Mononuclear cell (primary cell): Measurements from ENCODE around the gene ADGRF1. TPM values are rescaled to one million over a fixed set of nuclear protein-coding genes. Genes with fewer than 3 reads are reported as not detected.
"Not testable (repeated sequence)": the region's sequence is repeated elsewhere in the genome, so short reads cannot be mapped to it uniquely, and the experiment has no call there.

Source experiments
- H3K27me3 ChIP-seq: 2 replicates; pipeline ENCODE4 v1.6.0; 2011; ENCODE audit warnings: low read length, control low read depth; ENCODE audit not compliant: insufficient read depth
- H3K4me1 ChIP-seq: 2 replicates; pipeline ENCODE4 v1.5.1; 2011; ENCODE audit warnings: mild to moderate bottlenecking, low read length, control low read depth; ENCODE audit not compliant: insufficient read depth
- H3K4me3 ChIP-seq: 2 replicates; pipeline ENCODE4 v1.5.1; 2011; ENCODE audit warnings: mild to moderate bottlenecking, low read length, moderate library complexity
- H3K9me3 ChIP-seq: 2 replicates; pipeline ENCODE4 v1.5.1; 2011; ENCODE audit warnings: low read depth, mild to moderate bottlenecking, control low read depth, low read length
- total RNA-seq: library from RNA; depleted of rRNA; stranded (reverse); fragments of >200 nt; gene quantifications from one replicate; pipeline ENCODE4 v1.2.3, GENCODE V29; 2012

The ADGRF1 gene
- total RNA-seq, 1 donor, result 0.10 TPM

DNA sequence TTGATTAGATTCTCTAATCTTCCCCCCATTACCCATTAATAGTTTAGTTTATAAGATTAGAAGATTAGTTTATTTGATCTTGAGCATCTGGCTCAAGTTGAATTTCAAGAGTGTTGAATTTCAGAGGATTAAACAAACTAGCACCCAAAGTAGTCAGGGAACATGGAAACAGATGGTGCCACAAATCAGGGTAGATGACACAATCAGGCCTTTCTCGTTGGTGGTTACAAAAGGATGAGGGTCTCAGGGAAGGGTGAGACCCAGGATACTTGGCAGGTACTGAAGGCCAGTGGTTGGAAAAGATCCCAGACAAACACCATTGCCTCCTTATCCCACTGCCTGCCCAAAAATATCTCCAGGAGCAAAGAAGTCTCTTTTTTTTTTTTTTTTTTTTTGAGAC is 29.5 kb upstream of the ADGRF1 start:
- Histone ChIP-seq H3K4me1 (no peaks in the 10 kb centered on the region), H3K4me3 (no peak overlapping the region), H3K9me3 (no peaks in the 10 kb centered on the region), H3K27me3 (no peaks in the 10 kb centered on the region)

DNA sequence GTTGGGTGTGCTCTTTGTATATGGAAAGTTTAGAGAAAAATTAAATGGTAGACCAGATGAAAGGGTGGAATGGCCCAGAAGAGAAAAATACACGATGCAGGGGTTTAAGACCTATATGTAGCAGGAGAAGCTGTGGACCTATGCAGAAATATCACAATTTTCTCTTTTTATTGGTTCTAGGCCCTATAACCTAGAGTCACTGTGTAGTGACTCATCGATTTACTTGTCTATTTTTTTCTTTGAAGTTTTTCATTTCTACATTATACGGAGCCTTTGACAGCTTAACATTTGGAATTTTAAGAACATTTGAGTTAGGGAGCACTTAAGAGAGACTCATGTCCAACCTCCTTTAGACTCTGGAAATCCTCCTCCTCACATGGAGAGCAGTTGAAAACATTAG is 28.3 kb upstream of the ADGRF1 start:
- H3K4me3 ChIP-seq, result no peak overlapping the region
- H3K9me3 ChIP-seq, result no peaks in the 10 kb centered on the region
- H3K27me3 ChIP-seq, result no peaks in the 10 kb centered on the region
- H3K4me1 ChIP-seq, result no peaks in the 10 kb centered on the region

DNA sequence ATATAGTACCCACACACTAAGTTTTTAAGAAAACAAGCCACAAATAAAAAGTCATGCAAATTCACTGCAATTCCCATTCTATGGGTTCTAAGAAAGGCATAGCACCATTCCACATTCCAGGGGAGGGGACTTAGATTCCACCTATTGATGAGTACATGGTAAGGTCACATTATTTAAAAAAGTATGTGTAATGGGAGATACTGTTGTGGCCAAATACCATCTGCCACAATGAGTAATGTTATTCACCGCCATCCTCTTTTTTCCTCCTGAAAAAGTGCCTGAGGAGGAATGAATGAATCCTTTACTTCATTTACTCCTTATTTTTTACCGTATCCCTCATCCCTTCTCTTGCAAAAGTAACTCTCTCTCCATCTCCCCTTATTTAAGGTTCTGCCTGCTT is 27.0 kb upstream of the ADGRF1 start:
- H3K27me3 ChIP-seq, result no peaks in the 10 kb centered on the region

DNA sequence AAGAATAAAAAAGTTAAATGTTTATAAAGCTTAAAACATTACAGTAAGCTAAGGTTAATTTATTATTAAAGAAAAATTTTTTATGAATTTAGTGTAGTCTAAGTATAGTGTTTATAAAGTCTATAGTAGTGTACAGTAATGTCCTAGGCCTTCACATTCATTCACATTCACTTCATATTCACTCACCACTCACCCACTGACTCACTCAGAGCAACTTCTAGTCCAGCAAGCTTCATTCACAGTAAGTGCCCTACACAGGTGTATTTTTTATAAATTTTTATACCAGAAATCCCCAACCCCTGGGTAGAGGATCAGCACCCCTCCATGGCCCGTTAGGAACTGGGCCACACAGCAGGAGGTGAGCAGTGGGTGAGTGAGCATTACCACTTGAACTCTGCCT is 24.3 kb upstream of the ADGRF1 start:
- Histone ChIP-seq H3K27me3 (no peaks in the 10 kb centered on the region), H3K9me3 (no peaks in the 10 kb centered on the region), H3K4me3 (no peak overlapping the region), H3K4me1 (no peaks in the 10 kb centered on the region)

More for the DNA sequence above, 27.0 kb upstream of the ADGRF1 start:
- Histone ChIP-seq H3K4me1 (no peaks in the 10 kb centered on the region), H3K4me3 (no peak overlapping the region), H3K9me3 (no peaks in the 10 kb centered on the region)

DNA sequence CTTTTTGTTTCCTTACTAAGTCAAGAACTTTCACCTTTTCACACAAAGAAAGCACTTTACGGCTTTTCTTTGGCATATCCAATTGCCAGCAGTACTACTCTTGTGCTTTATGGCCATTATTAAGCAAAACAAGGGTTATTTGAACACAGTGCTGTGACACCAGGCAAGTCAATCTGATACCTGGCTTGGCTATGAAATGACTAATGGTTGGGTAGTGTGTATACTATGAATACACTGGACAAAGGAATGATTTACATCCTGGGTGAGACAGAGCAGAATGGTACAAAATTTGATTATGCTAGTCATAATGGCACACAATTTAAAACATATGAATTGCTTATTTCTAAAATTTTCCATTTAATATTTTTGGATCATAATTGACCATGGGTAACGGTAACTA is 22.1 kb upstream of the ADGRF1 start:
- Histone ChIP-seq H3K4me3 (no peak overlapping the region), H3K9me3 (no peaks in the 10 kb centered on the region), H3K27me3 (no peaks in the 10 kb centered on the region), H3K4me1 (no peaks in the 10 kb centered on the region)

DNA sequence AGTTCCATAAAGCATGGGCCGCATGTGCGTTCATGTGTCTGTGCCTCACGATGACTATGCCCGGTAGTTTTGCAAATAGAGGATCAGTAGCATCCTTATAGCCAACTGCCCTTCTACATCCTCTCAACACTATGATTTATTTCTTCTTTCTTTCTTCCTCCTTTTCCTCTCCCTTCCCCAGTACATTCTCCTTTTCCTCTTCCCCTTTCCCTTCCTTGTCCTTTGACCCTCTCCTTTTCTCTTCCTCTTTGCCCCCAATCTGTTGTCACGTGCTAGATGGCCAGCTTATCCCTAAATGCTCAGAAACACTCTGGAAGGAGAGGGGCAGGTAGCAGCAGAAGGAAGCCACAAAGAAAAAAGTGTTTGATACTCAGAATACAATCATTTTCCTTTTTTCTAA is 20.2 kb upstream of the ADGRF1 start:
- Histone ChIP-seq H3K4me3 (no peak overlapping the region), H3K4me1 (no peaks in the 10 kb centered on the region), H3K9me3 (no peaks in the 10 kb centered on the region), H3K27me3 (no peaks in the 10 kb centered on the region)

DNA sequence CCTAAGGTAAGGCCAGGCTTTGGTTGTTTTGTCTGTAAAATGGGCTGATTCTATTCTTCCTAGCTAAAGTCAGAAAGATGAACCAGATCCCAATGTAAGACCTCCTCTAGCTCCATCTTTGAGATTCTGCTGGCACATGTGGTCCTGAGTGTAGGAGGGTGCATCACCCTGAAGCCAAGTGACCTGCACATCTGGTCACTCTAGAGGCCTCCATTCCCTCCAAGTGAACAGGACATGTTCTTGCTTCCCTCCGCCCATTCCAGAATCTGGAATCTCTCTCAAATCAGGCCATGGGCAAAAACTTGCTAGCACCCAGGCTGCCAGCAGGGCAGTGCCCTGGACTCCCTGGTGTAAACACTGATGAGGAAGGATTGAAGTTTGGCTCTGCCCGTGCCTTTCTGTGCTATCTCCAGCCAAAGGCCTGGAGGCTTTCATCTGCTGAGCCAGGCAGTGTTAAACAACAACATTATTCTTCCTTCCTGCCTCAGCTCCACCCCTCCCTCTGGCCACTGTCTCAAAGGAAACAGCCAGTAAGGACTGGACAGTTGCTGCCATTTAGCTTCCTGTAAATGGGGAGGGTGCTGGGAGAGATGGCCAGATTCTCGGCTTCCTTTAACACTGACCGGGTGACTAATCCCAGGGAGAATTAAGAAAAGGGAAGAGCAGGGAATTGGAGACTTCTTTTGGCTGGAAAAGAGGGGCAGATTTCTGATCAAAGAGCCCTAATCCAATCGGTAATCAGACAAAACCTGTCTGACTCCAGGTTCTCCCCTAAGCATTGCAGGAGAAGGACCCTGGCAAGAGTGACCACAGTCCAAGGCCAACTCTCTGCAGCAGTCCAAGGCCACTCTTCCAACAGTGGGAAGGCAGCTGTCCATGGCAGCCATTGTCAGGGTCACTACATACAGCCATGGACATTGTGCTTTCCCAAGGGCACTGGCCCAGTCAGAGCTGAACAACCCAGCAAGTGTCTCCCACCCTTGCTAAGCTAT is 19.5 kb upstream of the ADGRF1 start:
- no peaks in the 10 kb centered on the region for H3K27me3 ChIP-seq
- H3K4me3 ChIP-seq, result no peak overlapping the region
- H3K4me1 ChIP-seq, result no peaks in the 10 kb centered on the region
- no peaks in the 10 kb centered on the region for H3K9me3 ChIP-seq

DNA sequence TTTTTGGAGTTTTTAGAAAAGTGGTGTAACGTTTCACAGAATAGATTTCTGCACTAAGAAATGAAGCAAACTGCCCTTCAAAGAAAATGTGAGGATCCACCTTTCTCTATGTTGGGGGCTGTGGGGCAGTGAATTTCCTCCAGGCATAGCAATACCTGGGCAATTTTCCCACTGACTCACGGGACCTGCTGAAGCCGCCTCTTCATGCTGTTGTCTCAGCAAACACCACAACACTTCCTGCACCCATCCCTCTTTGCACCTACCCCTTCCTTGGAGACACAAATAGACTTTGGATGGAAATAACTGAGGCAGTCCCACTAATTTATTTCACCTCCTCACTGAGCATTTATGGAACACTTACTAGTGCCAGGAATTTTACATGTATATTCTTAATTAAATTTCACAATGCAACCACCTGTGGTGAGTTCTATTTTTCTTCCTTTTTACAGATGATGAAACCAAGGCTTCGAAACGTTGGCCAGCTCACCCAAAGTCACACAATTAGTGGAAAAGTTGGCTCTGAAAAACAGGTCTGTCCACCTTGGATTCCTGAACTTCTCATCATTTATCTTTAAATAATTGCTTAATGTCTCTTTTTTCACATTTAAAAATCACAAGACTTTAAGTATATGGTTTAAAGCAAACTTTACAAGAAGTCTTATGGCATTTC is 17.2 kb upstream of the ADGRF1 start:
- no peaks in the 10 kb centered on the region for H3K27me3 ChIP-seq
- H3K4me1 ChIP-seq, result no peaks in the 10 kb centered on the region
- no peaks in the 10 kb centered on the region for H3K9me3 ChIP-seq
- no peak overlapping the region for H3K4me3 ChIP-seq

DNA sequence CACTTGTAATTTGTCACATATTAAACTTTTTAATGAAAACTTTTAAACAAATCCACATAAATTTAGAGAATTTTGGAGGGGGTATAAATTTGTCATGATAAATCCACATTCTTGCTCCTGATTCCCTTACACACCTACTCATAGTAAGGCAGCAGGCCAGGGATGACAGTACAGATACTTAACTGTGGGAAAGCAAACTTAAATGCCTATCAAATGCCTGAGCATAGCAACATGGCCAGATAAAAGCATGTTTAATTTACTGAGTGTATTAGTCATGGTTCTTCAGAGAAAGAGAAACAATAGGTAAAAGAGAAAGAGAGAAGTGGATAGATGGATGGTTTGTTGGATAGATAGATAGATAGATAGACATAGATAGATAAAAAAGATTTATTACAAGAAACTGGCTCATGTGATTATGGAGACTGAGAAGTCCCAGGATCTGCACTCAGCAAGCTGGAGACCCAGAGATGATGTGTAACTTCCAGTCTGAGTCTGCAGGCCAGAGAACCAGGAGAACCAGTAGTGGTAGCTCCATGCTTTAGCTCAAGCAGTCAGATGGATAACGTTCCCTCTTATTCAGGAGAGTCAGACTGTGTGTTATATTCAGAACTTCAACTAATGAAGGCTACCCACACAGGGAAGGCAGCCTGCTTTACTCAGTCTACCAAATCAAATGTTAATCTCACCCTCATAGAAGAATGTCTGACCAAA is 15.9 kb upstream of the ADGRF1 start:
- no peak overlapping the region for H3K4me3 ChIP-seq
- H3K9me3 ChIP-seq, result no peaks in the 10 kb centered on the region
- H3K4me1 ChIP-seq, result no peaks in the 10 kb centered on the region
- H3K27me3 ChIP-seq, result no peaks in the 10 kb centered on the region

DNA sequence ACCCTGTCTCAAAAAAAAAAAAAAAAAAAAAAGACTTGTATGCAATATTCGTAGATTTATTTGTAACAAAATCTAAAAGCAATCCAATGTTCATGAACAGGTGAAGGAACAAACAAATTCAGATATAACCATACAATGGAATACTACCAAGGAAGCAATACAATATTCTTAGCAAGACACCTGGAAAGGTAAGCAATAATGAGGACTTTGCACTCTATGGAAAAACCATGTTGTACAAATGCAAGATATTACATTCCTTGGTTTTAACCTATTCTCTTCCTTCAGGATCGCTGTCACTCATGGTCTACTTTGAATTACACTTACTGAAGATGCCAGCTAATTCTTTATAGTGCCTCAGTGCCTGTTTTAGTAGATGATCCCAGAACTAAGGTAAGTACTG is 14.7 kb upstream of the ADGRF1 start:
- Histone ChIP-seq H3K4me1 (no peaks in the 10 kb centered on the region), H3K4me3 (no peak overlapping the region), H3K9me3 (no peaks in the 10 kb centered on the region), H3K27me3 (no peaks in the 10 kb centered on the region)

DNA sequence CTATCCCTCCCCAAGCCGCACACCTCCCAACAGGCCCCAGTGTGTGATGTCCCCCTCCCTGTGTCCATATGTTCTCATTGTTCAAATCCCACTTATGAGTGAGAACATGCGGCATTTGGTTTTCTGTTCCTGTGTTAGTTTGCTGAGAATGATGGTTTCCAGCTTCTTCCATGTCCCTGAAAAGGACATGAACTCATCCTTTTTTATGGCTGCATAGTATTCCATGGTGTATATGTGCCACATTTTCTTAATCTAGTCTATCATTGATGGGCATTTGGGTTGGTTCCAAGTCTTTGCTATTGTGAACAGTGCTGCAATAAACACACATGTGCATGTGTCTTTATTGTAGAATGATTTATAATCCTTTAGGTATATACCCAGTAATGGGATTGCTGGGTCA is 12.2 kb upstream of the ADGRF1 start:
- not testable (repeated sequence) for H3K9me3 ChIP-seq, H3K27me3 ChIP-seq, H3K4me1 ChIP-seq, H3K4me3 ChIP-seq

DNA sequence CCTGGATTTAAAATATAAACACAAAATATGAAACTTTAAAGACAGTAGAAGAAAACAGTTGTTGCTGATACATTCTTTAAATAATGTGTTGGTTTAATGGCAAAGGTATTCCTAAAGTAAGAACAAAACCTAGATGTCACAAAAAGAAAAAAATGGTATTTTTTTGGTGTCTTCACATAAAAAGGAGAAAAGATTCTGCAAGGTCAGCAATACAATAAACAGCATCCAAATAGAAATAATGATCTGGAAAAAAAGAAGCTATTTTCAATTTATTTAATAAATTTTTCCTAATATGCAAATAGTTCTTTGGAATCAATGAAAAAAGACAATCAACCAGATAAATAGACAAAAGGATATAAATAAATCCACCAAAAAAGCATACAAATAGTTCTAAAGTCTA is 6.5 kb upstream of the ADGRF1 start:
- Histone ChIP-seq H3K27me3 (no peaks in the 10 kb centered on the region), H3K9me3 (no peaks in the 10 kb centered on the region), H3K4me3 (no peak overlapping the region), H3K4me1 (peaks cover under 1% of the 10 kb centered on the region)

DNA sequence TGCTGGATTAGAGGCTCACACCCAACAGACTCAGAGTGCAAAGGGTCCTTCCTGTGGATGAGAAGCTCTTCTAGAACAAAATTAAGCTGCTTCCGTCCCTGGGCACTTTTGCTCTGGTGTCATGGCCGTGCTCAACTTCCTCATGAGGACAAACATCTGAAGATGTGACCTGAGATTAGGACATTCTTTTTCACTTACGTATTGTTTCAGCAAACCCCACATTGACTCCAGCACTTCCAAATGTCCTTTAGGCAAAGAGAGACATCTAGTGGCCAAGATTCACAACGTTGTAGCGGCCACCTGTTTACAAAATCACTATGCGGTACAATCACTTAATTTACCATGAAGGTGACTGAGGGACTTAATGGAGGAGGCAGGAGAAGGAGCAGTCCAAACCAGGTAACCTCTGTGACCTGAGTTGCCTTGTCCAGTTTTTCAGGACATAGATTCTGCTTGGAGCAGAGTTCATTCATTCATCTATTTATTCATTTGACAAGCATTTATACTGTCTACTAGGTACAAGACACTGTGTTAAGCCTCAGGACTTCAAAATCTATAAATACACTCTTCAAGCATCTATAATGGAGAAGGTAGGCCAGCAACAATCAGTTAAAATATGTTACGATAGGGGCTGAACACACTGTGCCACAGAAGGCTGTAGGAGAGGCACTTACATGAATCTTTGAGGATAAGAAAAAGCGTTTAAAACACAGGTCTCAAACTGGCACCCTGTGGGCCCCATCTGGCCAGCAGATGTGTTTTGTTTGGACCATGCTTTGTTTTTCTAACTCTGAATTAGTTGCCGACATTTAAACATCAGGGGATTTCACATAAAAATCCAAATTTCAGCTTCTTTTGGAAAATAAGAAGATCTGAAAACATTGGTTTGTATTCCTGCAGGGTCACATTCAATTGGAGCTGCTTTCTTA is 5.6 kb upstream of the ADGRF1 start:
- peaks cover 3% of the 10 kb centered on the region for H3K4me1 ChIP-seq
- H3K27me3 ChIP-seq, result no peaks in the 10 kb centered on the region
- no peaks in the 10 kb centered on the region for H3K9me3 ChIP-seq
- no peak overlapping the region for H3K4me3 ChIP-seq

DNA sequence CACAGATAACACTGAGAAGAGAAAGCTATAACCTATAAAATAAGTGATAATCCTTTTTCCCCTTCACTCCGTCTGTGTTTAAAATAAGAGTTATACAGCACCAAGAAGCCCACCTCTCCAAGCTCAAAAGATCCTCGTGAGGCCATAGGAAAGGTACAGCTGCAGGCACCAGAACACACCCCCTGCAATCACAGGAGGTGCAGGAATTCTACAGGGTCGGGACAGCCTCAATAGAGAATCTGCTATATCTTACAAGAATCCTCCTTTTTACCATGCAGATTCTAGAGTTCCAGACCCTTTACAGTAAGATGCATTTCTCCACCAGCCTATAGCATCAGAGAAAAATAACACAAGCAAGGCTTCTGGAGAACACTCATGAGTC is 5.0 kb upstream of the ADGRF1 start:
- Histone ChIP-seq H3K4me1 (peaks cover 3% of the 10 kb centered on the region), H3K27me3 (no peaks in the 10 kb centered on the region), H3K9me3 (no peaks in the 10 kb centered on the region), H3K4me3 (no peak overlapping the region)
